GM12892 (cell line): Measurements from ENCODE around the gene INPP4B.

Experiments
- POLR2A ChIP-seq: IDR thresholded peaks from 2 replicates; pipeline ENCODE4 v1.6.1; 2011; ENCODE audit warnings: low read depth, low read length, control low read depth
- POLR2AphosphoS5 ChIP-seq: IDR thresholded peaks from 2 replicates; pipeline ENCODE4 v1.6.1; 2011; ENCODE audit warnings: low read depth, low read length, control low read depth
- TAF1 ChIP-seq: IDR thresholded peaks from 2 replicates; pipeline ENCODE4 v1.6.1; 2011; ENCODE audit warnings: low read depth, mild to moderate bottlenecking, control low read depth, low read length, borderline replicate concordance

- TF ChIP-seq POLR2A (no peak), POLR2AphosphoS5 (no peak), TAF1 (no peak)
Observed at GRCh38 chr4:142369141-142369540, 477.0 kb downstream of the INPP4B start.
